ENCODE results near the gene TJP1. TPM values are rescaled to one million over a fixed set of nuclear protein-coding genes. Genes with fewer than 3 reads are reported as not detected.
"Not testable (repeated sequence)": the region's sequence is repeated elsewhere in the genome, so short reads cannot be mapped to it uniquely, and the experiment has no call there.

The TJP1 gene
- polyA plus RNA-seq, 4 donors, result 153 to 188 (median 165) TPM

- DNase-seq (ENCODE audit: low read depth in 4 of 4, low spot score in 3 of 4), result no peak
Observed at GRCh38 chr15:29759596-29759995, 62.7 kb downstream of the TJP1 start.

- no peak for DNase-seq (ENCODE audit: low read depth in 4 of 4, low spot score in 3 of 4)
Observed at GRCh38 chr15:29756358-29757267, 65.7 kb downstream of the TJP1 start.

GRCh38 chr15:29754009-29754408, 68.3 kb downstream of the TJP1 start:
- DNase-seq (ENCODE audit: low read depth in 4 of 4, low spot score in 3 of 4), result not testable (repeated sequence)

- no peak for DNase-seq (ENCODE audit: low read depth in 4 of 4, low spot score in 3 of 4)
Observed at GRCh38 chr15:29753506-29753905, 68.8 kb downstream of the TJP1 start.

- no peak for DNase-seq (ENCODE audit: low read depth in 4 of 4, low spot score in 3 of 4)
Observed at GRCh38 chr15:29750754-29751153, 71.5 kb downstream of the TJP1 start.

- no peak for DNase-seq (ENCODE audit: low read depth in 4 of 4, low spot score in 3 of 4)
Observed at GRCh38 chr15:29749365-29750086, 72.7 kb downstream of the TJP1 start.

- DNase-seq (ENCODE audit: low read depth in 4 of 4, low spot score in 3 of 4), result no peak
Observed at GRCh38 chr15:29747837-29748417, 74.3 kb downstream of the TJP1 start.

- no peak for DNase-seq (ENCODE audit: low read depth in 4 of 4, low spot score in 3 of 4)
Observed at GRCh38 chr15:29743475-29743874, 78.8 kb downstream of the TJP1 start.

GRCh38 chr15:29740692-29741311, 81.5 kb downstream of the TJP1 start:
- no peak for DNase-seq (ENCODE audit: low read depth in 4 of 4, low spot score in 3 of 4)

- DNase-seq (ENCODE audit: low read depth in 4 of 4, low spot score in 3 of 4), result no peak
Observed at GRCh38 chr15:29736744-29737020, 85.6 kb downstream of the TJP1 start.

GRCh38 chr15:29736012-29736743, 86.1 kb downstream of the TJP1 start:
- no peak for DNase-seq (ENCODE audit: low read depth in 4 of 4, low spot score in 3 of 4)

- DNase-seq (ENCODE audit: low read depth in 4 of 4, low spot score in 3 of 4), result no peak
Observed at GRCh38 chr15:29734917-29735572, 87.2 kb downstream of the TJP1 start.

- no peak for DNase-seq (ENCODE audit: low read depth in 4 of 4, low spot score in 3 of 4)
Observed at GRCh38 chr15:29731865-29732264, 90.4 kb downstream of the TJP1 start.

GRCh38 chr15:29730471-29730870, 91.8 kb downstream of the TJP1 start:
- DNase-seq (ENCODE audit: low read depth in 4 of 4, low spot score in 3 of 4), result not testable (repeated sequence)

- DNase-seq (ENCODE audit: low read depth in 4 of 4, low spot score in 3 of 4), result no peak
Observed at GRCh38 chr15:29728418-29728817, 93.8 kb downstream of the TJP1 start.

- no peak for DNase-seq (ENCODE audit: low read depth in 4 of 4, low spot score in 3 of 4)
Observed at GRCh38 chr15:29727871-29728270, 94.4 kb downstream of the TJP1 start.

GRCh38 chr15:29726553-29726952, 95.7 kb downstream of the TJP1 start:
- no peak for DNase-seq (ENCODE audit: low read depth in 4 of 4, low spot score in 3 of 4)

- no peak for DNase-seq (ENCODE audit: low read depth in 4 of 4, low spot score in 3 of 4)
Observed at GRCh38 chr15:29724026-29724425, 98.2 kb downstream of the TJP1 start.

GRCh38 chr15:29713784-29714183, 108.5 kb downstream of the TJP1 start:
- DNase-seq (ENCODE audit: low read depth in 4 of 4, low spot score in 3 of 4), result no peak

All from right renal pelvis (tissue), 4 donors.